SK-N-SH treated with all-trans-retinoic acid at 6 μM for 48 hours (cell line): ENCODE measurements around the gene AMOT.

Experiments
- ATAC-seq: fragments of 200-7000 bp; cut with Tn5 transposase; 3 replicates; pipeline ENCODE4 v1.9.1; 2020; ENCODE audit warnings: mild to moderate bottlenecking, moderate library complexity
- ARNTL ChIP-seq: fragments of 450-650 bp; formaldehyde crosslinking; IDR thresholded peaks from 2 replicates; pipeline ENCODE4 v1.5.0; 2020; ENCODE audit warnings: low read depth, mild to moderate bottlenecking, moderate library complexity, borderline replicate concordance
- BACH2 ChIP-seq: fragments of 250-450 bp; sonication (Bioruptor Pico); IDR thresholded peaks from 2 replicates; pipeline ENCODE4 v1.9.0; 2021; ENCODE audit warnings: mild to moderate bottlenecking, borderline replicate concordance
- CREB5 ChIP-seq: fragments of 250-450 bp; sonication (Bioruptor Pico); IDR thresholded peaks from 2 replicates; pipeline ENCODE4 v1.5.1; 2020; ENCODE audit warnings: low read depth, mild to moderate bottlenecking, moderate library complexity
- CSDC2 ChIP-seq: fragments of 250-450 bp; sonication (Bioruptor Pico); IDR thresholded peaks from 2 replicates; pipeline ENCODE4 v1.5.0; 2020; ENCODE audit warnings: mild to moderate bottlenecking, moderate library complexity
- CSRNP3 ChIP-seq: fragments of 250-450 bp; sonication (Bioruptor Pico); IDR thresholded peaks from 2 replicates; pipeline ENCODE4 v1.5.1; 2021; ENCODE audit warnings: mild to moderate bottlenecking, moderate library complexity
- ESRRG ChIP-seq: fragments of 250-450 bp; sonication (Bioruptor Pico); IDR thresholded peaks from 2 replicates; pipeline ENCODE4 v1.6.1; 2021; ENCODE audit warnings: mild to moderate bottlenecking
- ISL1 ChIP-seq: fragments of 250-450 bp; sonication (Bioruptor Pico); IDR thresholded peaks from 2 replicates; pipeline ENCODE4 v2.1.2; 2022; ENCODE audit warnings: mild to moderate bottlenecking, moderate library complexity
- OSR1 ChIP-seq: fragments of 250-450 bp; sonication (Bioruptor Pico); IDR thresholded peaks from 2 replicates; pipeline ENCODE4 v1.8.0; 2022; ENCODE audit warnings: moderate library complexity, mild to moderate bottlenecking, inconsistent platforms
- PATZ1 ChIP-seq: fragments of 250-450 bp; sonication (Bioruptor Pico); IDR thresholded peaks from 2 replicates; pipeline ENCODE4 v1.8.0; 2020; ENCODE audit warnings: mild to moderate bottlenecking, moderate library complexity, borderline replicate concordance
- PPARA ChIP-seq: fragments of 250-450 bp; sonication (Bioruptor Pico); IDR thresholded peaks from 2 replicates; pipeline ENCODE4 v1.5.0; 2020; ENCODE audit warnings: mild to moderate bottlenecking, borderline replicate concordance
- RARB ChIP-seq: fragments of 250-450 bp; sonication (Bioruptor Pico); IDR thresholded peaks from 2 replicates; pipeline ENCODE4 v1.8.0; 2021; ENCODE audit warnings: mild to moderate bottlenecking, moderate library complexity
- SNAI2 ChIP-seq: fragments of 250-450 bp; sonication (Bioruptor Pico); IDR thresholded peaks from 2 replicates; pipeline ENCODE4 v1.5.0; 2020; ENCODE audit warnings: mild to moderate bottlenecking, moderate library complexity
- TCF4 ChIP-seq: fragments of 250-450 bp; sonication (Bioruptor Pico); IDR thresholded peaks from 2 replicates; pipeline ENCODE4 v1.8.0; 2021; ENCODE audit warnings: mild to moderate bottlenecking, moderate library complexity, borderline replicate concordance
- TSHZ2 ChIP-seq: fragments of 250-450 bp; sonication (Bioruptor Pico); IDR thresholded peaks from 2 replicates; pipeline ENCODE4 v1.5.0; 2020; ENCODE audit warnings: mild to moderate bottlenecking, moderate library complexity
- ZFP3 ChIP-seq: fragments of 250-450 bp; sonication (Bioruptor Pico); IDR thresholded peaks from 2 replicates; pipeline ENCODE4 v1.5.0; 2020; ENCODE audit warnings: mild to moderate bottlenecking, moderate library complexity
- ZFP30 ChIP-seq: fragments of 450-650 bp; formaldehyde crosslinking; IDR thresholded peaks from 2 replicates; pipeline ENCODE4 v1.5.0; 2022; ENCODE audit warnings: mild to moderate bottlenecking, moderate library complexity
- ZNF70 ChIP-seq: fragments of 450-650 bp; formaldehyde crosslinking; IDR thresholded peaks from 2 replicates; pipeline ENCODE4 v1.5.0; 2020; ENCODE audit warnings: mild to moderate bottlenecking, moderate library complexity
- ZNF8 ChIP-seq: fragments of 450-650 bp; formaldehyde crosslinking; IDR thresholded peaks from 2 replicates; pipeline ENCODE4 v1.5.0; 2020; ENCODE audit warnings: mild to moderate bottlenecking, moderate library complexity

The AMOT gene

GRCh38 chrX:112785344-112785743 is 55.3 kb downstream of the AMOT start:
- TF ChIP-seq ESRRG (CRISPR knock-in tag) = no peak
- no peak for TF ChIP-seq TCF4 (CRISPR knock-in tag)
- TF ChIP-seq ZNF8 (CRISPR knock-in tag) = no peak
- no peak for TF ChIP-seq CREB5 (CRISPR knock-in tag)
- TF ChIP-seq RARB = no peak
- no peak for TF ChIP-seq CSRNP3 (CRISPR knock-in tag)
- no peak for ATAC-seq

- no peak for ATAC-seq
- TF ChIP-seq ZFP30 (CRISPR knock-in tag) = no peak
- no peak for TF ChIP-seq ESRRG (CRISPR knock-in tag)
- TF ChIP-seq ZNF70 (CRISPR knock-in tag) = no peak
- TF ChIP-seq ISL1 (CRISPR knock-in tag) = no peak
- TF ChIP-seq PPARA (CRISPR knock-in tag) = no peak
- TF ChIP-seq BACH2 (CRISPR knock-in tag) = no peak
- no peak for TF ChIP-seq TCF4 (CRISPR knock-in tag)
- TF ChIP-seq PATZ1 (CRISPR knock-in tag) = no peak
- TF ChIP-seq SNAI2 (CRISPR knock-in tag) = no peak
- no peak for TF ChIP-seq ZNF8 (CRISPR knock-in tag)
- no peak for TF ChIP-seq ZFP3 (CRISPR knock-in tag)
- no peak for TF ChIP-seq CSRNP3 (CRISPR knock-in tag)
- TF ChIP-seq CREB5 (CRISPR knock-in tag) = no peak
- no peak for TF ChIP-seq CSDC2 (CRISPR knock-in tag)
Measured at GRCh38 chrX:112784692-112785091, 55.9 kb downstream of the AMOT start.

GRCh38 chrX:112779139-112779538 is 61.5 kb downstream of the AMOT start:
- TF ChIP-seq ARNTL (CRISPR knock-in tag) = no peak
- no peak for TF ChIP-seq ISL1 (CRISPR knock-in tag)
- TF ChIP-seq RARB = no peak
- no peak for TF ChIP-seq TCF4 (CRISPR knock-in tag)
- TF ChIP-seq PATZ1 (CRISPR knock-in tag) = no peak
- no peak for TF ChIP-seq ZFP30 (CRISPR knock-in tag)
- TF ChIP-seq OSR1 (CRISPR knock-in tag) = no peak
- no peak for TF ChIP-seq TSHZ2 (CRISPR knock-in tag)
- TF ChIP-seq ZFP3 (CRISPR knock-in tag) = no peak
- no peak for TF ChIP-seq CREB5 (CRISPR knock-in tag)
- no peak for ATAC-seq
